Bronchial epithelial cell (primary cell): Measurements from ENCODE around the gene IL31RA. TPM values are rescaled to one million over a fixed set of nuclear protein-coding genes. Genes with fewer than 3 reads are reported as not detected.

Source experiments
- DNase-seq: peaks from one replicate; pipeline ENCODE4 v3.0.0-alpha.2; 2010; ENCODE audit warnings: low read depth
- FAIRE-seq: peaks from 2 replicates; lab custom pipeline; 2011; peaks lifted over from hg19 to GRCh38; lab: Jason Lieb, UNC
- H3K27me3 ChIP-seq: 2 replicates; pipeline ENCODE4 v1.5.1; 2011; ENCODE audit warnings: low read length; ENCODE audit not compliant: control insufficient read depth, insufficient read depth
- H3K36me3 ChIP-seq: 2 replicates; pipeline ENCODE4 v1.5.1; 2011; ENCODE audit warnings: low read length; ENCODE audit not compliant: control insufficient read depth, insufficient read depth
- H3K4me3 ChIP-seq: 2 replicates; pipeline ENCODE4 v1.5.1; 2011; ENCODE audit warnings: mild to moderate bottlenecking, low read depth, low read length, control low read depth
- total RNA-seq: library from RNA; depleted of rRNA; stranded (reverse); fragments of >200 nt; gene quantifications from 2 replicates; pipeline ENCODE4 v1.2.1, GENCODE V29; 2014
- TF ChIP-seq, protein P1 (sequence below): IDR thresholded peaks from 2 replicates; pipeline ENCODE4 v1.5.1; 2011; ENCODE audit warnings: mild to moderate bottlenecking, moderate library complexity, low read length, control low read depth, inconsistent platforms; ENCODE audit not compliant: insufficient read depth, severe bottlenecking

The IL31RA gene
- total RNA-seq, 1 donor from 2014 or later: 0.26 TPM

GRCh38 chr5:55821731-55822512 lies 29.2 kb upstream of the IL31RA start:
- H3K4me3 ChIP-seq: peak overlapping the region; percentile 31
- H3K36me3 ChIP-seq: no peaks in the 10 kb centered on the region
- FAIRE-seq (no peak), DNase-seq (peak; percentile 3)
- TF ChIP-seq, protein P1, sequence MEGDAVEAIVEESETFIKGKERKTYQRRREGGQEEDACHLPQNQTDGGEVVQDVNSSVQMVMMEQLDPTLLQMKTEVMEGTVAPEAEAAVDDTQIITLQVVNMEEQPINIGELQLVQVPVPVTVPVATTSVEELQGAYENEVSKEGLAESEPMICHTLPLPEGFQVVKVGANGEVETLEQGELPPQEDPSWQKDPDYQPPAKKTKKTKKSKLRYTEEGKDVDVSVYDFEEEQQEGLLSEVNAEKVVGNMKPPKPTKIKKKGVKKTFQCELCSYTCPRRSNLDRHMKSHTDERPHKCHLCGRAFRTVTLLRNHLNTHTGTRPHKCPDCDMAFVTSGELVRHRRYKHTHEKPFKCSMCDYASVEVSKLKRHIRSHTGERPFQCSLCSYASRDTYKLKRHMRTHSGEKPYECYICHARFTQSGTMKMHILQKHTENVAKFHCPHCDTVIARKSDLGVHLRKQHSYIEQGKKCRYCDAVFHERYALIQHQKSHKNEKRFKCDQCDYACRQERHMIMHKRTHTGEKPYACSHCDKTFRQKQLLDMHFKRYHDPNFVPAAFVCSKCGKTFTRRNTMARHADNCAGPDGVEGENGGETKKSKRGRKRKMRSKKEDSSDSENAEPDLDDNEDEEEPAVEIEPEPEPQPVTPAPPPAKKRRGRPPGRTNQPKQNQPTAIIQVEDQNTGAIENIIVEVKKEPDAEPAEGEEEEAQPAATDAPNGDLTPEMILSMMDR: no peak
- H3K27me3 ChIP-seq: no peaks in the 10 kb centered on the region

GRCh38 chr5:55823151-55823796 lies 27.9 kb upstream of the IL31RA start:
- TF ChIP-seq, protein P1: no peak
- peak; percentile 25 for DNase-seq
- no peak overlapping the region for H3K4me3 ChIP-seq
- H3K36me3 ChIP-seq: no peaks in the 10 kb centered on the region
- no peaks in the 10 kb centered on the region for H3K27me3 ChIP-seq
- no peak for FAIRE-seq

DNA sequence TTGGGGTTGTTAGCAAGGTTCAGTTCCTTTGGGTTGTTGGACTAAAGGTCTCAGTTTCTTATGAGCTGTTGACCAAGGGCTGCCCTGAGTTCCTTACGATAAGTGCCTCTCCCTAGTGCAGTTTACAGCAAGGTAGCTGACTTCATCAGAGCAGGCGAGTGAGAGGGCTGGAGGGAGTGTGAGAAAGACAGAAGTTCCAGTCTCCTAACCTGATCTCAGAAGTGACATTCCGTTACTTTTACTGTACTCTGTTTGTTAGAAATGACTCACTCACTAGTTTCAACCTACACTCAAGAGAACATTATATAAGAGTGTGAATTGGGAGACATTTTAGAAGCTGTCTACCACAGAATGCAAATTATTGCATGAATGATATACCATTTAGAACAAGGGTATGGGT lies 21.2 kb upstream of the IL31RA start:
- TF ChIP-seq, protein P1: no peak
- no peaks in the 10 kb centered on the region for H3K27me3 ChIP-seq
- FAIRE-seq: no peak

DNA sequence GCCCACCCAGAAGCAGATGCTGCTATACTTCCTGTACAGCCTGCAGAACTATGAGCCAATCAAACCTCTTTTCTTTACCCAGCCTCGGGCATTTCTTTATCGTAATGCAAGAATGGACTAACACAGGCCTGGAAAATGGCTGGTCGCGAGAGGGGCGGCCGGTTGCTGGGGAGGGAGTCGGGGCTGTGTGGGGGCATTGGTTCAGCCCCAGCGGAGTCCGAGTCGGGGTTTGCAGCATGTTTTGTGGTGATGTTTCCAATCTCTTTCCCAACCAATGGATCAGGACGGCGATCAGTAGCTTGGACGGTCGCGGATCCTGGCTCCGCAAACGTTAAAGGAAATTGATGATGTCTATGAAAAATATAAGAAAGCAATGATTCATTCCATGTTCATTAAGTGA lies 18.7 kb upstream of the IL31RA start:
- TF ChIP-seq, protein P1: no peak
- H3K36me3 ChIP-seq: no peaks in the 10 kb centered on the region
- H3K27me3 ChIP-seq: no peaks in the 10 kb centered on the region
- H3K4me3 ChIP-seq: no peak overlapping the region
- DNase-seq (no peak), FAIRE-seq (no peak)

More for the DNA sequence above, 21.2 kb upstream of the IL31RA start:
- Histone ChIP-seq H3K4me3 (no peak overlapping the region), H3K36me3 (no peaks in the 10 kb centered on the region)
- DNase-seq: peak; percentile 53

DNA sequence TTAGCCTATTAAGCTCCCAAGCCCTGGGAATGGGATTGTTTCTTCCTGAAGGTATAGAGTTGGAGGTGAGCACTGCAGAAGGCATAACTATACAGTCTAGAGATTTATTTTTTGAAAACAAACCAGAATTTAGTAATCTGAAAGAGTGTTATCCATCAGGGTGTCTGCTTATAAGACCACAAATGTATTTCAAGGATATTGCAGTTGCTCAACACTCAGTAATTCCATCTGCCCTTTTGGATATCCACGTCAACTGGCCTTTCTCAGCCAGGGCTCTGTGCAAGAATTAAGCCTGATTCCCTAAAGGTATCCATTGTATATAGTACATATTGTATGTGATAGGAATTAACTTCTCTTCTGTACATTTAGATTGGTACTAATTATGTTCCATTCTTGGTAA lies 15.0 kb upstream of the IL31RA start:
- no peak for FAIRE-seq
- H3K36me3 ChIP-seq: no peaks in the 10 kb centered on the region
- no peak for DNase-seq
- TF ChIP-seq, protein P1: no peak
- H3K27me3 ChIP-seq: no peaks in the 10 kb centered on the region
- no peak overlapping the region for H3K4me3 ChIP-seq
